Astrocyte of the cerebellum (primary cell): Measurements from ENCODE around the gene ZDHHC14.

Experiments used
- DNase-seq: peaks from one replicate; pipeline ENCODE4 v3.0.0-alpha.2; 2011; ENCODE audit warnings: low read depth
- H3K4me3 ChIP-seq: 2 replicates; pipeline ENCODE4 v1.5.1; 2011; ENCODE audit warnings: mild to moderate bottlenecking, low read depth, low read length, moderate library complexity
- in situ Hi-C: cut with HindIII; loops from 2 replicates; pipeline ENCODE4 v1.10.0; 2017; ENCODE audit warnings: low sequenced_read_pairs
- TF ChIP-seq, protein P1 (sequence below): IDR thresholded peaks from 2 replicates; pipeline ENCODE4 v1.5.1; 2012; ENCODE audit warnings: low read length, low read depth, moderate library complexity, mild to moderate bottlenecking; ENCODE audit errors: missing control alignments

The ZDHHC14 gene

GRCh38 chr6:157609556-157609955 is 228.6 kb downstream of the ZDHHC14 start:
- H3K4me3 ChIP-seq = no peak overlapping the region
- no peak for DNase-seq
- TF ChIP-seq, protein P1, sequence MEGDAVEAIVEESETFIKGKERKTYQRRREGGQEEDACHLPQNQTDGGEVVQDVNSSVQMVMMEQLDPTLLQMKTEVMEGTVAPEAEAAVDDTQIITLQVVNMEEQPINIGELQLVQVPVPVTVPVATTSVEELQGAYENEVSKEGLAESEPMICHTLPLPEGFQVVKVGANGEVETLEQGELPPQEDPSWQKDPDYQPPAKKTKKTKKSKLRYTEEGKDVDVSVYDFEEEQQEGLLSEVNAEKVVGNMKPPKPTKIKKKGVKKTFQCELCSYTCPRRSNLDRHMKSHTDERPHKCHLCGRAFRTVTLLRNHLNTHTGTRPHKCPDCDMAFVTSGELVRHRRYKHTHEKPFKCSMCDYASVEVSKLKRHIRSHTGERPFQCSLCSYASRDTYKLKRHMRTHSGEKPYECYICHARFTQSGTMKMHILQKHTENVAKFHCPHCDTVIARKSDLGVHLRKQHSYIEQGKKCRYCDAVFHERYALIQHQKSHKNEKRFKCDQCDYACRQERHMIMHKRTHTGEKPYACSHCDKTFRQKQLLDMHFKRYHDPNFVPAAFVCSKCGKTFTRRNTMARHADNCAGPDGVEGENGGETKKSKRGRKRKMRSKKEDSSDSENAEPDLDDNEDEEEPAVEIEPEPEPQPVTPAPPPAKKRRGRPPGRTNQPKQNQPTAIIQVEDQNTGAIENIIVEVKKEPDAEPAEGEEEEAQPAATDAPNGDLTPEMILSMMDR = no peak
- in situ Hi-C loops = no loop called here

GRCh38 chr6:157610451-157610999 is 229.5 kb downstream of the ZDHHC14 start:
- in situ Hi-C loops = no loop called here
- H3K4me3 ChIP-seq = no peak overlapping the region
- TF ChIP-seq, protein P1 = no peak
- DNase-seq = no peak

DNA sequence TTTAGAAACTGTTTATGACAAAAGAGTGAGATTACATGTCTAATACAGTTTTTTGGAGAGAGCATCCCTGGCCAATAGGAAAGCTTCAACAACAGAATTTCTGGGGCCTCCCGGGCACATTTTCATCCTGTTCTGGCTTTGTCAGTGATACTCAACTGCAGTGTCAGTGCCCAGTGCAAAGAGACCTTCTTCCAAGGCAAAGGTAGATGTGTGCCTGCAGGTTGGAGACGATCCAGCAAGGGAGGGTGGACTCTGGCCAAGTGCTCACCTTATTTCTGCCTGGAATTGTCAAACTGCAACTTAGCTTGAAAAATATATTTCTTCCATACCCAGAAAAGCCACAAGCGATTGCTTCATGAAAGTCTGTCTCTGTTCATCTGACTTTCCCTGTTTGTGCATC is 230.4 kb downstream of the ZDHHC14 start:
- DNase-seq = no peak
- no peak overlapping the region for H3K4me3 ChIP-seq
- in situ Hi-C loops = no loop called here
- TF ChIP-seq, protein P1 = no peak

- in situ Hi-C loops = no loop called here
- TF ChIP-seq, protein P1 = no peak
- DNase-seq = peak; percentile 19
- no peak overlapping the region for H3K4me3 ChIP-seq
Measured at GRCh38 chr6:157613011-157613522, 232.1 kb downstream of the ZDHHC14 start.

DNA sequence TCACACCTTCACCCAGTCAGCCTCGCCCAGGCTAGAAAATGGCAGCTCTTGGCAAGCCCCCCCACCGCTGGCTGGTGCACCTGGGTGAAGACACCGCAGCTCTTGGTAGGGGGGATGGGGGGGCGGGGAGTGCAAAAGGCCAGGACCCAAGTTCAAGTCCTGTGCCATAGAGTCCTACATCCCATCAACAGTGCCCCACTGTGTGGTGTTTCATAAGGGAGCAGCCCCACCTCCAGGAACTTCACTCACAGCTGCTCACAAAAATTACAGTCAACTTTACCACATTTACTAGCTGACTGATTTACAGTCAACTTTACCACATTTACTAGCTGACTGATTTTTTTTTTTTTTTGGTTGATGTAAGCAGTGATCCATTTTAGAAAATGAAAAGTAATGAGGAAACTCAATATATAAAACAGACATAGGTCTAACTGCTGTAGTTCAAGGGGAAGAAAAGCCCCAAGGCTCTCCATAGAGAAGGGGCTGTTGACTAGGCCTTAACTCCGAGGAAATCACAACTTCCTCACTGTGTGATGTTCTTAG is 233.1 kb downstream of the ZDHHC14 start:
- in situ Hi-C loops = no loop called here
- H3K4me3 ChIP-seq = no peak overlapping the region
- no peak for DNase-seq
- TF ChIP-seq, protein P1 = no peak

DNA sequence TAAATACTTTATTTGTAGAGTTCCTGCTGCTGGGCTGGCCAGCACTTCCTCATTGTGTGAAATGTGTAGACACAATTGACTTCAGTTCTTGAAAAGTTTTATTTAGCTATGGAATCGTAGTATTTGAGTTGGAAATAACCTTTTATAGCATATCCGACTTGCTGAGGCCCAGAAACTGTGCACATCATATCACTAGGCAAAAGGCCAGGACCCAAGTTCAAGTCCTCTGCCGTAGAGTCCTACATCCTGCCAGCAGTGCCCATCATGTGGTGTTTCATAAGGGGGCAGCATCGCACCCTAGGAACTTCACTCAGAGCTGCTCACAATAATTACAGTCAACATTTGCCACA is 234.4 kb downstream of the ZDHHC14 start:
- H3K4me3 ChIP-seq = no peak overlapping the region
- TF ChIP-seq, protein P1 = no peak
- in situ Hi-C loops = no loop called here
- no peak for DNase-seq

DNA sequence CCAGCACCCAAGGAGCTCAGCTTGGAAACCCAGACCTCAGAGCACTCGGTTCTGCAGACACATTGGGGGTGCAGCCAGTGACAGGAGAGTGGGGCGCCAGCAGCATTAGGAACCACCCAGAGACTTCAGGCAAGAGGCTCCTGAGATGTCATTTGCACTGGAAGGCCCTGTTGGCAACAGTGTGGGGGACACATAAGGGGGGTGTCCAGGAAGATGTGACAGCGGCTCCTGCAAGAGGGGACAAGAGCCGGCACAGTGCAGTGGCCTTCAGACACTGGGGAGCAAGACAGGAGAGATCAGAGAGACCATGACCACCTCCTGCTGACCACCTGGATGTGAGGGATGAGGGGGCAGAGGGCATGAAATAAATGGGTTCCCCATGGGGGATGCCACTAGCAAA is 235.0 kb downstream of the ZDHHC14 start:
- in situ Hi-C loops = no loop called here
- TF ChIP-seq, protein P1 = no peak
- no peak for DNase-seq
- no peak overlapping the region for H3K4me3 ChIP-seq
